Measurements from ENCODE around the gene COL16A1.

- TF ChIP-seq CTCF (IDR thresholded peaks at IDR 0.05) (no peak), EP300 (IDR thresholded peaks at IDR 0.05; ENCODE audit: low read depth) (no peak), POLR2A (IDR thresholded peaks at IDR 0.05) (no peak)
These were observed 77.3 kb downstream of the COL16A1 start for GRCh38 chr1:31626223-31627207.

Data from transverse colon (tissue), 3 donors.